Renal pelvis (tissue), 4 donors: ENCODE results near the gene AK8. TPM values are rescaled to one million over a fixed set of nuclear protein-coding genes. Genes with fewer than 3 reads are reported as not detected.
A peak's percentile ranks its signal among the peaks of the same experiment; 100 is the strongest.
"Not testable (repeated sequence)": the region's sequence is repeated elsewhere in the genome, so short reads cannot be mapped to it uniquely, and the experiment has no call there.

Source experiments
- DNase-seq: peaks from one replicate; pipeline ENCODE4 v3.0.0-alpha.2; 2013
- polyA plus RNA-seq, 3 donors: library from polyadenylated mRNA; unstranded; fragments of 120-200 nt; gene quantifications; one replicate each; pipeline ENCODE4 v1.2.1, GENCODE V29; 2013; ENCODE audit not compliant: insufficient read length in 3 of 3

AK8 gene
- polyA plus RNA-seq, 3 donors: 4.5 to 5.1 (median 5.1) TPM

DNA sequence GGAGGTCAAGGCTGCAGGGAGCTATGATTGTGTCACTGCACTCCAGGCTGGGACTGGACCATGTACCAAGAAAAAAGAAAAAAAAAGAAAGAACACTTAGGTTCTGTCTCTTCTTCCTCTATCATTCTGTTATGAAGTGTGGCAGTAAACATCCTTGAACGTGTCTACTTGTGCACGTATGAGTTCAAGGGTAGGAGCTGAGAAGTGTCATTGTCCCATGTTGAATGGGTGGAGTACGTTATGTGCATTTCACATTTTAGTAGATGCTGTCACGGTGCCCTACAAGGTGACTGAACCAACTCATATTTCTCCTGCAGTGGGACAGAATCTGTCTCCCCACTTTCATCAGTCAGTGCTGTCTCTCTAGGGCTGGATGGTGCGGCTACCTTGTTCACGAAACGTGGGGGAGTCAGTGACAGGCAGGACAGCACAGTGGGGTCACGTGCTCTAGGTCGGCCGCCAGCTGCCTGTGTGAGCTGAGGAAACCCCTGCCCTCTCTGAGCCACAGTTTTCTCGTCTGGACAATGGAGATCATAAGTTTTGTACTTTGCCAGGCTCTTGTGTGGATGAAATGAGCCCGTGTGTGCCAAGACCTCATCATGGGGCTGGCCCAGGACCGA, 160.6 kb downstream of the AK8 start:
- DNase-seq: no peak

DNA sequence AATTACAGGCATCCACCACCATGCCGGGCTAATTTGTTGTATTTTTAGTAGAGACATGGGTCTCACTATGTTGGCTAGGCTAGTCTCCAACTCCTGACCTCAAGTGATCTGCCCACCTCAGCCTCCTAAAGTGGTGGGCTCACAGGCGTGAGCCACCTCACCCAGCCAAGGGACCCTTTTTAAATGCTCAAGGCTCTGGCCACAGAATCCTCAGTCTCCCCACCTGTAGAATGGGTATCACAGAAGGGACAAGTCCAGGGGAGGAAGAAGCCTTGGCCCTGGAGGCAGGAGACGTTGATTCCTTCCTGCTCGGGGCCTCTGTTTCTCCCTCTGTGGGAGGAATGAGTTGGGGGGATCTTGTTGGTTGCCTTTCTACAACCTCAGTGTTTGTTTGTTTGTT, 162.1 kb downstream of the AK8 start:
- DNase-seq: no peak

DNA sequence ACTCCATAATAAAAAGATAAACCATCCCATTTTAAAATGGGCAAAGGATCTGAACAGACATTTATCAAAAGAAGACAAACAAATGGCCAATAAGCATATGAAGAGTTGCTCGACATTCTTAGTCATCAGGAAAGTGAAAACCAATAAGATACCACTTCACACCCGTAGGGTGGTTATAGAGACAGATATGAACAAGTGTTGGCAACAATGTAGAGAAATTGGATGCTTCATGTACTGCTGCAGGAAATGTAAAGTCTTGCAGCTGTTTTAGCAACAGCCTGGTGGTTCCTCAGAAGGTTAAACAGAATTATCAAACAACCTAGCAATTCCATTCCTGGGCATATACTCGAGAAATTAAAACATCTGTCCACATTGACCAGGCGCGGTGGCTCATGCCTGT, 165.3 kb downstream of the AK8 start:
- no peak for DNase-seq

DNA sequence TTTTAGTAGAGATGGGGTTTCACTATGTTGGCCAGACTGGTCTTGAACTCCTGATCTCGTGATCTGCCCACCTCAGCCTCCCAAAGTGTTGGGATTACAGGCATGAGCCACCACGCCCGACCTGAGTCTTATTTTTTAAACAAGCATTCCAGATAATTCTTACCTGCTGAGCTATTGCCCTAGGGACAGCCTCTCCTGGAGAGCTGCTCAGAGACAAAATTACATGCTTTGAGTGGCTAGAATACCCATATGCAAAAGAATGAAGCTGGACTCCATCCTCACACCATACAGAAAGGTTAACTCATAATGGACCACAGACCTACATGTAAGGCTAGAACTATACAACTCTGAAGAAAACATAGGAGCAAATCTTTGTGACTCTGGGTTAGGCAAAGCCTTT, 166.2 kb downstream of the AK8 start:
- no peak for DNase-seq

DNA sequence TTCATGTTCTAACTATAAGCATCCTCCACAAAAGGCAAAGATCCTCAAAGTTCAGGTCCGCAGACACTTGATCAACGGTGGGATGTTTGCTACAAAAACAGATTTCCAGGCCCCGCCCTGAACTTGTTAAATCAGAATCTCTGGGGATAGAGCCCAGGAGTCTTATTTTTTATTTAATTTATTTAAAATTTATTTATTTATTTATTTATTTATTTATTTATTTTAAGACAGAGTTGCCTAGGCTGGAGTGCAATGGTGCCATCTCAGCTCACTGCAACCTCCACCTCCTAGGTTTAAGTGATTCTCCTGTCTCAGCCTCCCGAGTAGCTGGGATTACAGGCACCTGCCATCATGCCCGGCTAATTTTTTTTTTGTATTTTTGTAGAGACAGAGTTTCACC, 166.9 kb downstream of the AK8 start:
- DNase-seq: not testable (repeated sequence)

DNA sequence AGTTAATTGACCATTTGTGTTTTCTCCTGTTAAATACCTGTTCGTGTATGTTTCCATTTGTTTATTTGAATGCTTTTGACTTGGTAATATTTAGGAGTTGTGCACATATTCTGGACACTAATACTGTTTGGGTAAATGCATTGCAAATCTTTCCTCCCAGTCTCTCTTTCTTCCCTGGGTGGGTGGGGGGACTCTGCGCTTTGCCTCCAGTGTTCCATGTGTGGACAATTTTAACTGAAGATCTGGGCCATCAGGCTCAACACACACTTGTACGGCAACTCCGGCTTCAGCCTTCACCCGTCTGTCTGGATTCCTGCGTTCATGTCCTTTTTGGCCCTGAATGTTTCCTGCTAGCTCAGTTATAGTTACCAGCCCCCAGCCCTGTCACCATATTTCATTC, 167.8 kb downstream of the AK8 start:
- DNase-seq: no peak

DNA sequence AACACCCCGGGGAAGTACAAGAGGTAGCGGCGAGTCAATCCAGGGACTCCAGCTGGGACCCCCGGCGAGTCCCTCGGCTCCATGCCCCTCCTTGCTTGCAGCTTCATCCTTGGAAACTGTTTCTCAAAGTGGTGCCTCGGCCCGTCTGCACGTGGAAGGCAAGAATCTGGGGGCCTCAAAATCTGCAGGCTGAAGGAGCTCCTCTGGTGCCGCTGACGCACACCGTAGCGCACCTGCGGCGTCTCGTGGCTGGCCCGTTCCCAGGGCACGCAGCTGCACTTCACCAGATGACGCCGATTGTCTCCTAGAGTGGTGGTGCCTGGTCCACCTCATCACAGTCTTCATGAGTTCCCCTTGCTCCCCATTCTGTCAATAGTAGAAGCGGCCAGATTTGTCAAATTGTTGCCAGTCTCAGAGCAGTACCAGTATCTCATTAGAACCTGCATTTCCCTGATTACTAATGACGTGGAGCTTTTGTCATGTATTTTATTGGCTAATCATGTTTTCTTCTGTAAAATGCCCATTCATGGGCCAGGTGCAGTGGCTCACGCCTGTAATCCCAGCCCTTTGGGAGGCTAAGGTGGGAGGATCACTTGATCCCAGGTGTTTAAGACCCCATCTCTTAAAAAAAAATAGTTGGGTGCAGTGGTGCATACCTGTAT, 169.2 kb downstream of the AK8 start:
- no peak for DNase-seq

DNA sequence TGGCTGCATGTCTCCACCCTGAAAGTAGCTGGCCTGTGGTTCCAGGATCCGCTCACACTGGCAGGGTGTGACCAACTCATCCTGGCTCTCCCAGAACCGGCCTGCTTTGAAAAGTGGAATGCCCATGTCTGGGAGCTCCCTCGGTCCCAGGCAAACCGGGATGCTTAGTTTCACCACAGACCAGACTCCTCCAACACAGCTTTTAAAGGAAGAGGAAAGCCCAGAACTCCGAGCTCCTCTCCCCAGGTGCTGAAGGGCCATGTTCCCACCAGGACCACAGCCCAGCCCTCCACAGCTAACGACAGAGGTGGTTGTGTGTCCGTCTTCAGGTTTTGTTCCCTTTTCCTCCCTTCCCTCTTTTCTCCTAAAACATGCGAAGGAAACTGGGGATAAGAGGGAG, 169.8 kb downstream of the AK8 start:
- no peak for DNase-seq

DNA sequence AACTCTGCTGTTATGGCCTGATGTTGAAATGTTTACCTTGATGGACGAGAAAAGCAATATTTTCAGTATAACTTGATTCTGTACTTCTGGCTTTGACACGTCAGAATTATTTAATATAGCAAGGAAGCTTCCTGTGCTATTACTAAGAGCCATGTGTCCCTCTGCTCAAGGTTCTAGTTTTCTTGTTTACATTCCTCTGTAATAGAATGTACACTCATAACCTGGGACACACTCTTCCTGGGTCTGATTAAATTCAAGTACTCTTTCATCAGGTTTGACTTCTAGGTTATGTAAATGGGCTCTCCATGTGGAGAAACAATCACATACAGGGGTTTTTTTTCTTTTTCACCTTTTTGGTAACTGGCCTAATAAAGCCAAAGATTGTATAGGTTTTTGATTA, 174.7 kb downstream of the AK8 start:
- no peak for DNase-seq

DNA sequence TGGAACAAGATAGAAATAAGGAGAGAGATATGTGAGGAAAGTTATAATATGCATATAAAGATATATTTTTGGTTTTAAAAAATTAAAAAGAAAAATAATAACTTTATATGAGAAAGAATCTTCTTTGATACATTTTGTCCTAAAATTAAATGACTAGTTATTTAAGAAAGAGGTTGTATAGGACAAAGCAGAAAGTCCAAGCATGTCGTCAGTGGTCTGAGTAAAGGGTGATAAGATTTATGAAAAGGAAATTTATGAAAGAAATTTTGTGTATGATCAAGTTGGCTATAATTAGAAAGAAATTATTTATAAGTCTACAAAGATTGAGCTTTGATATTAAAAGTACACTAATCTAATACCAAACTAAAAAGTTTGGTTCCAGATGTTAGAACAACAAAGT, 175.8 kb downstream of the AK8 start:
- DNase-seq: no peak

DNA sequence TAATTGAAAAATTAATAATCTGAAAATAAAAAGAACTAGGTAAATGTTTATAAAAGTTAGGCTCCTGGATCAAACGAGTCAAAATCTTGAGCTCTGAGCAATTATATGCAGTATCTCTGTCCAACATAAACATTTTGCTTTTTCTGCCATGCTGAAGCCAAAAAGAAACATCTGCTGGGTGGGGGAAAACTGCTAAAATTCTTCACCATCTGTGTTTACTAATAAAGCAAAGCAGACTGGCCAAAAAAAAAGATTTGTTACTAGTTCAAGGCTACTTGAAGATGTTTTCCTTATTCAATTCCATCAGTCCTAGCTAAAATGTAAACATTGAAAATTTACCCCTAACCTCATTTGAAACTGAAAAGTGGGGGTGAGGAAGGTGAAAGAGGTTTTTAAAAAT, 178.1 kb downstream of the AK8 start:
- peak; percentile 16 for DNase-seq

DNA sequence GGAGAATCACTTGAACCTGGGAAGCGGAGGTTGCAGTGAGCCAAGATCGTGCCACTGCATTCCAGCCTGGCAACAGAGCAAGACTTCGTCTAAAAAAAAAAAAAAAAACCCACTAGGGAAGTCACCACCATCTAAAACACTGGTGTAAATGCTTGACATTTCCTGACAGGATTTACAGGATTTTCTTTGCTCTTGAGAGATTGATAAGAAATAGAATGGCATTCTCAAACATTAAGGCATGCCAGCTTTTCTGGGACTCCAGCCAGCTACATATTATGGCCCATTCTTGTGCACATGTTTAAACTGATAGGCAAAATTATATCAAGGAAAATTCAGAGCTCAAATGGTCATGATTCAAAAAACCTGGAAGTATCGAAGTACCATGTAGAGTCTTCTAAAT, 179.1 kb downstream of the AK8 start:
- no peak for DNase-seq

DNA sequence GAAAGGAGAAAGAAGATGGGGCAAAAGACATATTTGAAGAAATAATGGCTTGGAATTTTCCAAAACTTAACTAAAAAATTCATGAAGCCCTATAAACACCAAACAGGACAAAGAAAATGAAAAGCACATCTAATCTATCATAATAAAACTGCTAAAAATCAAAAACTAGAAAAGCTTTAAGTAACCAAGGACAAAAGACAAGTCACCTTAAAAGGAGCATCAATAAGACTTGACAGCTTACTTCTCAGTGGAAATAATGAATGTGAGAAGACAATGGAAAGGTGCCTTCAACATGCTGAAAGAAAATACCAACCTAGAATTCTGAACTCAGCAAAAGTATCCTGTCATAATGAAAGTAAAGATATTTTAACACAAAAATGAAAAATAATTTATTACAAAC, 180.9 kb downstream of the AK8 start:
- no peak for DNase-seq

DNA sequence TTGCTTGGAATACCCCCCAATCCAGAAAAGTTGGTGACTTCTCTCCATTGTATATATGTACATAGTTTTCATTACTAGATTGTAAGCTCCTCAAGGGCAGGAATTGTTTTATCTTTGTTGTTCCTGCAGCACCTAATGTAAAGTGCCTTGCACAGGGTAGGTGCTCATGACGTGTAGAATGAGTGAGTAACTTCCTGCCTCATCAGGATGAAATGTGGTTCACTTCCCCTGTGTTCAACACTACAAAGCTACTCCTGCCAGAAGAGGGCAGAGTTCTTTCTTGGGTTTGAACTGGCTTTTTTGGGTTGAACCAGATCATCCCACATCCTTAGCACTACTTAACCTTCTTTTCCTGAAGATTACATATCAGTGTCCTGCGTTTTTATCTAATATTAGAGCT, 183.9 kb downstream of the AK8 start:
- no peak for DNase-seq

DNA sequence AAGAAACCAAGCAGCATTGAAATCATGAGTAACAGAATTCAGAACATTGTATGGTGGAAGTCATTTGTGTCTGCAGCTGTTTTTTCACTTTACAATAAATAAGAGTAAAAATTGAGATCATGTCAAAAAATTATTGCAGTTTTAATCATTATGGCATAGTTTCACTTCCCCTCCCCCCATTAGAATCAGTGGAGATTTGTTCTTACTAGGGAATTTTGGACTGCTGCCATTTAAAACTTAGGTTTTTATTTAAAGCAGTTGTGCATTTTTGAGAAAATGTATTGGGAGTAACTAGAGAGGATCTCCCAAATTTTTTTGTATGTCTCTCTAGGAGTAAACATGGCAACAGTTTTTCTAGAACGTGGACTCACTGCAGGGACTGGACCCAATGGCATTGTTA, 187.4 kb downstream of the AK8 start:
- DNase-seq: peak; percentile 40

DNA sequence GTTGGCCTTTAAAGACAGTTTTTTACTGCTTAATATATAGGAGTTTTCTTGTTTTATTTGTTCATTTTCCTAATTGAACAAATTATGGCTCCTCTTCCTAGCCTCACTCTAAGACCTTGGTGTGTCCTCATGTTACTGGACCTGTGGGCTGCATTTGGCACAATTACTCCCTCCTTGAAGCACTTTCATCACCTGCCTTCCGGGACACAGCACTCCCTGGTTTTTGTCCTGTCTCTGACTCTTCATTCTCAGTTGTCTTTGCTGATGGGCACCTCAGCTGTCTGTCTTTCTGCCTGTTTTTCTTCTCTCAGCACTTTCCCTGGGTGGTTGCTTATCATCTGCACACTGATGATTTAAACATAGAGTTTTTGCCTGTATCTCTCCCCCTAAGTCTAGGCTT, 194.2 kb downstream of the AK8 start:
- DNase-seq: no peak

DNA sequence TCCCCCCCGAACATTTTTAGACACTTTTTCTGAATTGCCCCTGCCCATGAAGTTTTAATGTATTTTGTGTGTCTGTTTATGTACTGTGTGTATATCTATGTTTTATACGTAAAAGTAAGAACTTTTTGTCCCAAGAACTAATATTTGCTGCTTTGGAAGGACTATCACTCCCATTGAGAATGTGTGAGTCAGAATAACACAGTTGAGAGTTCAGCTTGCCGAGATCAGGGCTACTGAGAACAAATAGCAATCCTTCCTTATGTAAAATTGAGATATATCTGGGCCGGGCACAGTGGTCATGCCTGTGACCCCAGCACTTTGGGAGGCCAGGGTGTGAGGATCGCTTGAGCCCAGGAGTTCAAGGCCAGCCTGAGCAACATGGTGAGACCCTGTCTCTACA, 196.5 kb downstream of the AK8 start:
- DNase-seq: no peak

DNA sequence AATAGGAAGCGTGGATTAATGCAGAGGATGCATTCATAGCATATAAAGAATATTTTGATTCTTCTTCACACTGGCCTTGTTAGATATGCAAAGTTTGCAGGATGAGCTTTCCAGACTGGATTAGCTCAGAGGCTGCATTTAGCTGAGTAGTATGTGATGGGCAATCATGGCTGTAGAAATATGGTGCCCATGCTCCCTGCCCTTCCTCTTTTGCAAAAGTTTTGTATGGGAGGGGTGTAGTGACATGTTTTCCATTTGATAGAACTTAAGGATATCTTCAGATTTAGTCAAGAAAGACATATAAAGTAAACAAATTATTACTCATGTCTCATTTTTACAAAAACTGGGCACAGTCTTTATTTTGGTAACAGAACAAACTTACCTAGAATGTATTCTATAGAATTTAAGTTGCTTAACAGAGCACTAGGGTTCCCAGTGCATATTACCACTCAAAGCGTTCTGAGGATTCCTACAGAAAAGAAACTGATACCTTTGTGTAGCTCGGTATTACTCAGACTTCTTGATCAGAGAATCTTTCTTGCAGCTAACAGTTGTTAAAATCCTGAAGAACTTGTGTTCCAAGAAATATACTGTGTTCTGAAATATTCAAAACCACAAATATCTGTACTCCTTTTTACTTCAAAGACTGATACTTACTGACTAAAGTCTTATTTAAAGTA, 198.0 kb downstream of the AK8 start:
- DNase-seq: no peak

DNA sequence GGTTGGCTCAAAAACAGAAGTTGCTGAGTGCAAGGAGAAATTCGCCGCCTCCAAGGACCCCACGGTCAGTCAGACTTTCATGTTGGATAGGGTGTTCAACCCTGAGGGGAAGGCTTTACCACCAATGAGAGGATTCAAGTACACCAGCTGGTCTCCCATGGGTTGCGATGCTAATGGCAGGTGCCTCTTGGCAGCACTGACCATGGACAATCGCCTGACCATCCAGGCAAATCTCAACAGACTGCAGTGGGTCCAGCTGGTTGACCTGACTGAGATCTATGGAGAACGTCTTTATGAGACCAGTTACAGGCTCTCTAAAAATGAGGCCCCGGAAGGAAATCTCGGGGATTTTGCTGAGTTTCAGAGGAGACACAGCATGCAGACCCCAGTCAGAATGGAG, 200.1 kb downstream of the AK8 start:
- no peak for DNase-seq
